Urinary bladder (tissue), 4 donors: ENCODE data around the gene RHPN2. TPM values are rescaled to one million over a fixed set of nuclear protein-coding genes. Genes with fewer than 3 reads are reported as not detected.
"Not testable (repeated sequence)": the region's sequence is repeated elsewhere in the genome, so short reads cannot be mapped to it uniquely, and the experiment has no call there.

Experiments
- DNase-seq: peaks from one replicate; pipeline ENCODE4 v3.0.0-alpha.2; 2015; ENCODE audit errors: extremely low spot score
- H3K27ac ChIP-seq: one replicate; pipeline ENCODE4 v1.5.1; 2013; ENCODE audit warnings: low read depth, mild to moderate bottlenecking, moderate library complexity
- H3K36me3 ChIP-seq: one replicate; pipeline ENCODE4 v1.6.1; 2013; ENCODE audit warnings: mild to moderate bottlenecking, moderate library complexity; ENCODE audit not compliant: insufficient read depth
- H3K4me1 ChIP-seq: one replicate; pipeline ENCODE4 v1.6.1; 2013; ENCODE audit warnings: mild to moderate bottlenecking, moderate library complexity; ENCODE audit not compliant: insufficient read depth
- H3K4me3 ChIP-seq: one replicate; pipeline ENCODE4 v1.5.1; 2013; ENCODE audit warnings: low read depth, low read length
- WGBS: extraction: QIAGEN DNeasy Blood & Tissue Kit; methylation state at CpG from one replicate; pipeline ENCODE4 v1.1.7; 2013; 5-methylcytosine and 5-hydroxymethylcytosine counted together
- polyA plus RNA-seq: library from polyadenylated mRNA; stranded (reverse); fragments of 200-250 nt; gene quantifications from one replicate; pipeline ENCODE4 v1.2.3, GENCODE V29; 2013
- small RNA-seq: library from RNA; depleted of rRNA; stranded (forward); fragments of <200 nt; gene quantifications from one replicate; pipeline ENCODE3, GENCODE V24; 2014
- total RNA-seq: library from RNA; depleted of rRNA; stranded (reverse); fragments of >200 nt; gene quantifications from one replicate; pipeline ENCODE4 v1.2.3, GENCODE V29; 2014
- donor health status: healthy with polysubstance abuse.
- donor health status: healthy.

RHPN2 gene
- total and polyA plus RNA-seq, 2 donors: 1.8 to 3.5 TPM

DNA sequence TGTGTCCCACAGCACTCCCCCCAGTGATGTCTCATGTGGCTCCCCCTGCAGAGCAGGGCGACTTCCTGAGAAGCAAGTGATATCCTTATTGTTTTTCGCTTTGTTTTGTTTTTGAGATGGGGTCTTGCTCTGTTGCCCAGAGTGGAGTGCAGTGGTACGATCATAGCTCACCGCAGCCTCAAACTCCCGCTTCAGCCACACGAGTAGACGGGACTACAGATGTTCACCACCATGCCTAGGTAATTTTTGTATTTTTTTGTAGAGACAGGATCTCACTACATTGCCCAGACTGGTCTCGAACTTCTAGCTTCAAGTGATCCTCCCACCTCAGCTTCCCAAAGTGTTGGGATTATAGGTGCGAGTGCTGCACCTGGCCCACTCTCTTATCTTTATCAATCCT, 97.9 kb downstream of the RHPN2 start:
- no peak overlapping the region for H3K27ac ChIP-seq
- 94% methylated on average over 9 of the region's 9 CpGs for WGBS
- no peaks in the 10 kb centered on the region for H3K36me3 ChIP-seq
- no peak overlapping the region for H3K4me3 ChIP-seq
- H3K4me1 ChIP-seq: no peaks in the 10 kb centered on the region
- DNase-seq: no peak

GRCh38 chr19:32945260-32945659, 119.4 kb downstream of the RHPN2 start:
- Histone ChIP-seq H3K36me3 (peaks cover 1% of the 10 kb centered on the region), H3K4me1 (no peaks in the 10 kb centered on the region), H3K27ac (no peak overlapping the region), H3K4me3 (no peak overlapping the region)
- WGBS: 82% methylated on average over 3 of the region's 3 CpGs
- DNase-seq: no peak

DNA sequence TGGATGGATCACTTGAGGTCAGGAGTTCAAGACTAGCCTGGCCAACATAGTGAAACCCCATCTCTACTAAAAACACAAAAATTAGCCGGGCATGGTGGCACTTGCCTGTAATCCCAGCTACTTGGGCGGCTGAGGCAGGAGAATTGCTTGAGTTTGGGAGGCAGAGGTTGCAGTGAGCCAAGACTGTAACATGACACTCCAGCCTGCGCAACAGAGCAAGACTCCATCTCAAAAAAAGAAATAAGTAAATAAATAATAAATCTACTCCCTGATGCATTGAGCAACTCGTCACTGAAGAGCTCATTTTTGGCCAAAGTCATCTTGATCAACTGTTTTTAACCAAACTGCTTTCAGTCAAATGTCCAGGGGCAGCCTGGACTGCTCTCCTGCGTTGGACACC, 123.4 kb downstream of the RHPN2 start:
- not testable (repeated sequence) for H3K4me3 ChIP-seq, H3K4me1 ChIP-seq, DNase-seq, H3K27ac ChIP-seq, H3K36me3 ChIP-seq
- WGBS: 86% methylated on average over 5 of the region's 5 CpGs

DNA sequence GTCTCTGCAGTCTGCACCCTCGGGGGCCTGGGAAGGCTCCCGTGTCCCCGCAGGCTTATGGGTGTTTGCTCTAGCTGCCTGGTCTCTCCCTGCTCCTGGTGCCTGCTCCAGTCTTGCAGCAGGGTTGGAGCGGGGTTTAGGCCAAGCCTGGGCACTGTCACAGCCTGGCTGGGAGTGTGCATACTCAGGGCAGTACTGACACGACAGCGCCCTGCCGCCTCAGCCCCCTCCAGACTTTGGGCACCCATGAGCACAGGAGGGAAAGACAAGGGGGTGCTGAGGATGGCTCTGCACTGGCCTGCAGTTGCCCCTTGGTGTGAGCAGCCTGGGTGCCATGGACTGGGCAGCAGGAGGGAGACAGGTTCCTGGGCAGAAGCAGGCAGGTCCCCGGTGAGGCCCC, 128.6 kb downstream of the RHPN2 start:
- Histone ChIP-seq H3K4me3 (no peak overlapping the region), H3K27ac (no peak overlapping the region), H3K4me1 (no peaks in the 10 kb centered on the region), H3K36me3 (no peaks in the 10 kb centered on the region)
- no peak for DNase-seq
- 93% methylated on average over 8 of the region's 8 CpGs for WGBS

GRCh38 chr19:32935629-32936028, 129.1 kb downstream of the RHPN2 start:
- WGBS: 91% methylated on average over 9 of the region's 9 CpGs
- H3K4me1 ChIP-seq: no peaks in the 10 kb centered on the region
- no peaks in the 10 kb centered on the region for H3K36me3 ChIP-seq
- no peak overlapping the region for H3K27ac ChIP-seq
- H3K4me3 ChIP-seq: no peak overlapping the region
- no peak for DNase-seq

- Histone ChIP-seq H3K36me3 (peaks cover 3% of the 10 kb centered on the region), H3K4me3 (no peak overlapping the region), H3K27ac (no peak overlapping the region), H3K4me1 (no peaks in the 10 kb centered on the region)
- DNase-seq: no peak
- 93% methylated on average over 3 of the region's 3 CpGs for WGBS
Observed at GRCh38 chr19:32933571-32933970, 131.1 kb downstream of the RHPN2 start.

DNA sequence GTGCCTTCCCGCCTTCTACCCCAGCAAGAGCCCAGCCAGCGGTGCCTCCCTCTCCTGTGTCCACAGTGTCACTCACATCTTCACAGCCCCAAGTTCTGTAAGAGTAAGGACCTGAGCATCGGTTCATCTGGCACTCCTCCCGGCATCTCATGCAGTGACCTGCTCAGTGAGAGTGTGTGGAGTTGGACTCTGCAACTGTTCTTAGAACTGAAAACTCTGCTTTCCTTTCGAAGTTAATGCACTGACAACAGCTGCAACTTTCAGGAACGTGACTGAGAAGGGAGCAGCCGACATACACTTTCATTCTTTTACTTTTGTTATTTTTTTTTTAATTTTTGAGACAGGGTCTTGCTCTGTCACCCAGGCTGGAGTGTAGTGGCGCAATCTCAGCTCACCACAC, 134.1 kb downstream of the RHPN2 start:
- Histone ChIP-seq H3K4me3 (no peak overlapping the region), H3K4me1 (no peaks in the 10 kb centered on the region), H3K27ac (no peak overlapping the region), H3K36me3 (peaks cover 3% of the 10 kb centered on the region)
- DNase-seq: no peak
- WGBS: 97% methylated on average over 8 of the region's 8 CpGs

GRCh38 chr19:32928806-32929205, 135.9 kb downstream of the RHPN2 start:
- Histone ChIP-seq H3K4me1 (no peaks in the 10 kb centered on the region), H3K27ac (no peak overlapping the region), H3K4me3 (no peak overlapping the region), H3K36me3 (peaks cover 3% of the 10 kb centered on the region)
- no peak for DNase-seq
- WGBS: 90% methylated on average over 2 of the region's 2 CpGs

Small RNAs within 50 kb of the gene (small RNA-seq; reads per million reads assigned to genes)
- not detected for gene AC008521.1
- gene AC008521.2: not detected

Other genes starting within 250 kb of the RHPN2 start
- 0.79 TPM for gene SLC7A9, start 195.1 kb downstream of the RHPN2 start, total RNA-seq
- 0.28 TPM for gene SLC7A9, start 195.1 kb downstream of the RHPN2 start, polyA plus RNA-seq
- gene CEP89, start 92.9 kb downstream of the RHPN2 start, total RNA-seq: 13.9 TPM
- 15.4 TPM for gene CEP89, start 92.9 kb downstream of the RHPN2 start, polyA plus RNA-seq
- 2.4 TPM for gene FAAP24, start 92.6 kb downstream of the RHPN2 start, total RNA-seq
- 2.9 TPM for gene FAAP24, start 92.6 kb downstream of the RHPN2 start, polyA plus RNA-seq
- 9.3 TPM for gene GPATCH1, start 16.3 kb upstream of the RHPN2 start, total RNA-seq
- 6.4 TPM for gene GPATCH1, start 16.3 kb upstream of the RHPN2 start, polyA plus RNA-seq
- not detected for gene WDR88, start 67.2 kb upstream of the RHPN2 start, total RNA-seq
- not detected for gene WDR88, start 67.2 kb upstream of the RHPN2 start, polyA plus RNA-seq
- 14.4 TPM for gene LRP3, start 129.4 kb upstream of the RHPN2 start, total RNA-seq
- 40.0 TPM for gene LRP3, start 129.4 kb upstream of the RHPN2 start, polyA plus RNA-seq
- gene SLC7A10, start 161.0 kb upstream of the RHPN2 start, total RNA-seq: 2.2 TPM
- 1.1 TPM for gene SLC7A10, start 161.0 kb upstream of the RHPN2 start, polyA plus RNA-seq
- 10.4 TPM for gene CEBPA, start 237.6 kb upstream of the RHPN2 start, total RNA-seq
- gene CEBPA, start 237.6 kb upstream of the RHPN2 start, polyA plus RNA-seq: 10.8 TPM